ENCODE data around the gene DCAF4L1. TPM values are rescaled to one million over a fixed set of nuclear protein-coding genes. Genes with fewer than 3 reads are reported as not detected.

Gene DCAF4L1
- total and polyA plus RNA-seq, 2 of the 4 experiments (the other 2 are of a cell fraction): 0.07 to 0.18 TPM

GRCh38 chr4:41998019-41998418 lies 16.5 kb downstream of the DCAF4L1 start:
- H3K23ac ChIP-seq (ENCODE audit: low read depth, low read length): no peak overlapping the region
- 89% methylated on average over 1 of the region's 3 CpGs; no CpG with 5 or more reads in 1 of the 2 experiments for WGBS, 2 experiments (ENCODE audit: extremely low coverage in 2 of 2, insufficient read length in 1 of 2)
- no peak overlapping the region for H3K14ac ChIP-seq (replicated peaks; ENCODE audit: low read depth, low read length)
- no peak overlapping the region for H3K18ac ChIP-seq (ENCODE audit: low read depth, low read length)
- H4K5ac ChIP-seq (ENCODE audit: low read depth, low read length): no peak overlapping the region
- no peak overlapping the region for H3K4me3 ChIP-seq (ENCODE audit: insufficient read depth, low read depth, low read length)
- no peak overlapping the region for H4K91ac ChIP-seq (ENCODE audit: insufficient read depth, low read depth, low read length)
- H3K27me3 ChIP-seq (ENCODE audit: control insufficient read depth, insufficient read depth, low read length): no peaks in the 10 kb centered on the region
- no TSS peak for BruUV-seq (replicated peaks)
- H2BK120ac ChIP-seq (ENCODE audit: low read depth, low read length): no peak overlapping the region
- H2BK5ac ChIP-seq (ENCODE audit: low read depth, low read length, poor library complexity, severe bottlenecking): no peak overlapping the region
- no peaks in the 10 kb centered on the region for H3K36me3 ChIP-seq (ENCODE audit: control insufficient read depth, insufficient read depth, low read length)
- intact Hi-C loops (cut with micrococcal nuclease): no loop called here
- H2AK5ac ChIP-seq (ENCODE audit: low read depth, low read length): no peak overlapping the region
- H2AFZ ChIP-seq (replicated peaks; ENCODE audit: low read length, poor library complexity): no peak overlapping the region
- POLR2A ChIA-PET (ENCODE audit: unreplicated experiment): no interaction called here
- dilution Hi-C loops (cut with HindIII; ENCODE audit: low sequenced_read_pairs, unreplicated experiment): no loop called here
- no peak overlapping the region for H3K4me2 ChIP-seq (ENCODE audit: low read depth, low read length)
- H4K20me1 ChIP-seq (ENCODE audit: insufficient read depth, low read length): peaks cover 3% of the 10 kb centered on the region
- TF ChIP-seq SMC3 (IDR thresholded peaks at IDR 0.05; ENCODE audit: low read depth, low read length): no peak
- no peak for TF ChIP-seq FOS (IDR thresholded peaks at IDR 0.05; ENCODE audit: low read depth, low read length)
- no peak for TF ChIP-seq MAFK (IDR thresholded peaks at IDR 0.05; ENCODE audit: low read depth, low read length)
- TF ChIP-seq CHD1 (IDR thresholded peaks at IDR 0.05; ENCODE audit: low read depth, low read length): no peak
- no peak for TF ChIP-seq MAZ (IDR thresholded peaks at IDR 0.05; ENCODE audit: borderline replicate concordance, low read depth, low read length)
- no peak for TF ChIP-seq NFE2L2 (IDR thresholded peaks at IDR 0.05; ENCODE audit: low read depth, low read length)
- no peak for TF ChIP-seq MXI1 (IDR thresholded peaks at IDR 0.05; ENCODE audit: borderline replicate concordance, low read depth, low read length)
- TF ChIP-seq POLR2A (IDR thresholded peaks at IDR 0.05; ENCODE audit: low read depth, low read length): no peak
- no peak for TF ChIP-seq CEBPB (IDR thresholded peaks at IDR 0.05; ENCODE audit: low read depth, low read length)
- TF ChIP-seq CTCF (conservative IDR thresholded peaks at IDR 0.05; ENCODE audit: low read depth, low read length): no peak
- TF ChIP-seq RFX5 (IDR thresholded peaks at IDR 0.05; ENCODE audit: low read depth, low read length): no peak
- TF ChIP-seq RAD21 (IDR thresholded peaks at IDR 0.05; ENCODE audit: low read length): no peak
- no peak for TF ChIP-seq ELK1 (IDR thresholded peaks at IDR 0.05; ENCODE audit: borderline replicate concordance, low read depth, low read length)
- no peak for TF ChIP-seq BHLHE40 (IDR thresholded peaks at IDR 0.05; ENCODE audit: low read depth, low read length)
- TF ChIP-seq RCOR1 (IDR thresholded peaks at IDR 0.05; ENCODE audit: insufficient replicate concordance, low read length): no peak
- no peak for TF ChIP-seq USF2 (IDR thresholded peaks at IDR 0.05; ENCODE audit: low read depth, low read length)
- H3K4ac ChIP-seq (ENCODE audit: low read depth, low read length): no peak overlapping the region
- H2BK20ac ChIP-seq (ENCODE audit: low read depth, low read length): no peak overlapping the region
- H3K79me1 ChIP-seq (ENCODE audit: low read depth in 1 of 2, low read length in 2 of 2): peaks cover 16 to 28% of the 10 kb centered on the region in 2 experiments
- H2BK15ac ChIP-seq (ENCODE audit: low read depth, low read length): no peak overlapping the region
- ATAC-seq (ENCODE audit: low read depth) (no peak), DNase-seq (no peak)
- no peaks in the 10 kb centered on the region for H3K9me3 ChIP-seq (ENCODE audit: control insufficient read depth, insufficient read depth, low read length)
- 0 out of 2 replicates have a peak, but pooled peaks cover 3% of the 10 kb centered on the region for H3K9me1 ChIP-seq (ENCODE audit: insufficient read depth, low read length)
- H2AK9ac ChIP-seq (replicated peaks; ENCODE audit: low read depth, low read length, poor library complexity): no peak overlapping the region
- H3K27ac ChIP-seq (ENCODE audit: insufficient read depth, low read length): no peak overlapping the region
- CTCF ChIA-PET: interaction anchor here (0.7 kb wide), 1 partner anchor 10 kb away, joined by 3 read pairs; no protein-coding TSS in a partner anchor
- H3K56ac ChIP-seq (ENCODE audit: extremely low read depth, insufficient read depth, low read length): no peak overlapping the region
- H3K9ac ChIP-seq (ENCODE audit: low read depth, low read length): no peak overlapping the region
- in situ Hi-C loops (cut with MboI; ENCODE audit: low sequenced_read_pairs): no loop called here
- H3K4me1 ChIP-seq (ENCODE audit: control insufficient read depth, insufficient read depth, low read length): no peaks in the 10 kb centered on the region
- H4K8ac ChIP-seq (ENCODE audit: low read depth in 2 of 2, low read length in 2 of 2): no peak overlapping the region

Data from IMR-90 (cell line).